Measurements from ENCODE around the gene ZNF683. TPM values are rescaled to one million over a fixed set of nuclear protein-coding genes. Genes with fewer than 3 reads are reported as not detected.

The ZNF683 gene
- polyA plus RNA-seq, 1 experiment, result not detected

- no peak for TF ChIP-seq CTCF (IDR thresholded peaks at IDR 0.05; ENCODE audit: low read depth, low read length)
- DNase-seq (ENCODE audit: low read depth, low spot score), result no peak
- Histone ChIP-seq H3K9me3 (ENCODE audit: control insufficient read depth, insufficient read depth, low read length) (no peaks in the 10 kb centered on the region), H3K27ac (ENCODE audit: low read depth, low read length) (no peak overlapping the region), H3K27me3 (ENCODE audit: control insufficient read depth, insufficient read depth, low read length) (peaks cover 19% of the 10 kb centered on the region), H3K4me3 (ENCODE audit: low read depth, low read length) (no peak overlapping the region)
- CTCF ChIA-PET, result interaction anchor here (1.0 kb wide), 1 partner anchor 12 kb away, joined by 7 read pairs; no protein-coding TSS in a partner anchor
- POLR2A ChIA-PET, result no interaction called here
These were observed 20.8 kb downstream of the ZNF683 start for GRCh38 chr1:26351590-26352337.

DNA sequence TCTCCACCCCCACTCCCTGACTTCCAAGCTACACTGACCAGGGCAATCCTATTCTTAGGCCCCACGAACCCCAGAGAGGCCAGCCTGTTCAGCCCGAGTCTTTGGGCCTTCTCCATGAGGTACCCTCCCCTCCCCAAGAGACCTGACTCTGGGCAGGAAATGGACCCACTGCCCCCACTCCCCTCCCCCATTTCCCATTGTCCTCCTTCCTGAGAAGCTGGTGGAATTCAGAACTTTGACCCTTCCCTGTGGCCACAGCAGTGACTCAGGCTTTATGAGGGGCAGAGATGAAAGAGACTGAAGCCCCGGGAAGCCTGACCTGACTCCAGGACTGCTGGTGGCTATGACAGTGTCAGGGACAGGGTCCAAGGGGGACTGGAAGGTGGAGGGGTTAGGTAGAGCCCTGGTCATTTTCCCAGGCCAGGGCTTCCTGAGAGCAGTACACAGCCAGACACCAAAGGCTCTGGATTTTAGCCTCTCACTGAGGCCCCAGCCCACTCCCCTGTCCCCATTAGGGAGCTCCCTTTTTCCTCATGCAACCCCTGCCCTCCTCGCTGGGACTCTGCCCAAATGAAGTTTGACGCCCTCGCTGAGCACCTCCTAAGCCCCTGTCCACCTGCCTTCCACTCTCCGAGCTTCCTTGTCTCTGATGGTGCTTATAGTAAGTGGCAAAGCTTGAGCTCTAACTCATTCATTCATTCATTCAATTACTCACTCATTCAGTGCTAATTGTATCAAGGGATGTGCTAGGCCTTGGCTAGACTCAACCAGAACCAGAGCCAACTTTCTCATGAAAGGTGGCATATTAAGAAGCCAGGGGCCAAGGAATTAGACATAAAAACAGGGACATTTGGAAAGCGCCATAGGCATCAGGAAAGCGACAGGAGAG is 21.6 kb downstream of the ZNF683 start:
- H3K27ac ChIP-seq (ENCODE audit: low read depth, low read length), result no peak overlapping the region
- no peak overlapping the region for H3K4me3 ChIP-seq (ENCODE audit: low read depth, low read length)
- ChIA-PET CTCF (interaction anchor here (0.7 to 1.0 kb wide), 2 partner anchors 13 to 66 kb away, joined by 3 to 7 read pairs; no protein-coding TSS in a partner anchor), POLR2A (no interaction called here)
- no peak for TF ChIP-seq CTCF (IDR thresholded peaks at IDR 0.05; ENCODE audit: low read depth, low read length)
- peaks cover 11% of the 10 kb centered on the region for H3K27me3 ChIP-seq (ENCODE audit: control insufficient read depth, insufficient read depth, low read length)
- DNase-seq (ENCODE audit: low read depth, low spot score), result no peak
- no peaks in the 10 kb centered on the region for H3K9me3 ChIP-seq (ENCODE audit: control insufficient read depth, insufficient read depth, low read length)

DNA sequence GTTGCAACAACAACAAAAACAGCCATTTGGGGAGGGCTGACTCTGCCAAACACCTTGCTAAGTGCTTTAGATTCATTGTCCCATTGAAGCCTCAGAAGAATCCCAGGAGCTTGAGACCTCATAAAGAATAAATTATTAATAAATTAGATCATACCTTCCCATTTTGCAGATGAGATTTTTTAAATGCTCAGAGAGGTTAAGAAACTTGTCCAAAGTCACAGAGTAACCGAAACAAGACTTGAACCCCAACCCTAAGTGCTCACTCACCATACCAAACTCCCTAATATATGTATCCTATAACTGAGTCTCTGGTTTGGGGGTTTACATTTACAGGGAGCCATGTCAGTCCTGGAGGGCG is 22.2 kb downstream of the ZNF683 start:
- no peak for TF ChIP-seq CTCF (IDR thresholded peaks at IDR 0.05; ENCODE audit: low read depth, low read length)
- no peak for DNase-seq (ENCODE audit: low read depth, low spot score)
- ChIA-PET POLR2A (interaction anchor here (0.6 kb wide), 1 partner anchor 23 kb away, joined by 6 read pairs; no protein-coding TSS in a partner anchor), CTCF (interaction anchor here (0.7 kb wide), 1 partner anchor 67 kb away, joined by 3 read pairs; no protein-coding TSS in a partner anchor)
- Histone ChIP-seq H3K27ac (ENCODE audit: low read depth, low read length) (no peak overlapping the region), H3K4me3 (ENCODE audit: low read depth, low read length) (no peak overlapping the region), H3K27me3 (ENCODE audit: control insufficient read depth, insufficient read depth, low read length) (peaks cover 9% of the 10 kb centered on the region), H3K9me3 (ENCODE audit: control insufficient read depth, insufficient read depth, low read length) (no peaks in the 10 kb centered on the region)

GRCh38 chr1:26349877-26350244 is 22.7 kb downstream of the ZNF683 start:
- Histone ChIP-seq H3K27me3 (ENCODE audit: control insufficient read depth, insufficient read depth, low read length) (peaks cover 5% of the 10 kb centered on the region), H3K9me3 (ENCODE audit: control insufficient read depth, insufficient read depth, low read length) (no peaks in the 10 kb centered on the region), H3K27ac (ENCODE audit: low read depth, low read length) (no peak overlapping the region), H3K4me3 (ENCODE audit: low read depth, low read length) (no peak overlapping the region)
- DNase-seq (ENCODE audit: low read depth, low spot score), result no peak
- TF ChIP-seq CTCF (IDR thresholded peaks at IDR 0.05; ENCODE audit: low read depth, low read length), result no peak
- CTCF ChIA-PET, result interaction anchor here (0.5 to 1.2 kb wide), 3 partner anchors 15 to 186 kb away, joined by 3 to 6 read pairs (median 6); no protein-coding TSS in a partner anchor
- POLR2A ChIA-PET, result interaction anchor here (0.6 kb wide), 1 partner anchor 24 kb away, joined by 6 read pairs; no protein-coding TSS in a partner anchor
